ENCODE data around the gene CXCL1.

DNA sequence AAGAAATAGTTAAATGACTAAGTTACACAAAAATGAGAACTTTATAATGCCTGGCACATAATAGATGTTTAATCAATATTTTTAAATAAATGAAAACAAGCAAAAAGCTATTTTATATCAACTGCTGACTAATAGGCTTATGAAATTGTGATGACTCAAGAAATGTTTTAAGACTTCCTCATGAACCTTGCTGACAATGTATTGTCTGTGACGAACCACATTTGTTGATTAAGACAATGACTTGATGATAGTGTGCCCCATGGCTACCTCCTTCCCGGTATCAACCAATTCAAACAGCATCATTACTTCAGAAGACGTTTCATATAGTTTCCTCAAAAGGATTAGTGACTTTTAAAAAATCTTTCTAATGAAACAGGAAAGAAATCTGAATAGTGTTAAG is 24.8 kb upstream of the CXCL1 start:
- TF ChIP-seq POLR2AphosphoS5 (IDR thresholded peaks at IDR 0.05; ENCODE audit: low read depth, low read length) (no peak), POLR2A (IDR thresholded peaks at IDR 0.05; ENCODE audit: low read depth, low read length) (no peak)

Data from GM12892 (cell line).